ENCODE results near the gene UBASH3B.

UBASH3B gene

DNA sequence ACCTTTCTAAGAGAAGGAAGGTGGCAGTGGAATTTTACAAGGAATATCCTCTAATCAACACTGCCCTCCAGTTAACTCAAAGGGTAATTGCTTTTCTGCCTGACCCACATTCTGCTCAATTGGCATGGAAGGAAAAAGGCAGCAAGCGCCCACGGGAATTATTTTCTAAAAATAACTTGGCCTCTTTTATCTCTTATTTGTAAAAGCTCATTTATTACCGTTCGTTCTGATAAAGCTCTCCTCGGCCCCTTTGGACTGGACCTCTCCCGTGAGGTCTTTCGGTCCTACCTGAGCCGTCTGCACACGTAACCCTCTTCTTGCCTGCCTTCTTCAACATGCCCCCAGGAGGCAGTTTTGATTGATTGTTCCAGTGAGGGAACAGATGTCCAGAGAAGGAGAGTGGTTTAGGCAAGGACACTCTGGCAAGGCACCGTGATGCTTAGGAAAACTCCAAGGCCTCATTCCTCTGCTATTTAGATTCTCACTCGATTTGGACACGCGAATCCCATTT lies 129.6 kb downstream of the UBASH3B start:
- DNase-seq (ENCODE audit: low spot score) = no peak

DNA sequence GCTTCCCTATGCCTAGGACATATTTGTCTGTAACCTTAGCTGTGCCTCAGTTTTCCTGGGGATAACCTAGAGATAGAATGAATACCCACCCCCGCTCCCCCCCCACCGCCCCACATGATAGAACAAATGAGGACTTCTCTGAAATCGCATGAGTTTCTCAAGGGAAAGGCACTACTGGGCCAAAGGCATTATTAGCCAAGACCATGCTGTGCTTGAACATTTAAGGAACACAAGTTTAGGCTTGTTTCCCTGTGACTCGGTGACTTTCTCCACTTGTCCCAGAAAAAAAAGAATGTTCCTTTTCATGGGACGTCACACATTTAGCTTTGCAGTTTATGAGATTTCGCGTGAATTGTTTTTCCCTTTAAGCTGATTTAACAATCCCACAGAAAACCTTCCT lies 131.4 kb downstream of the UBASH3B start:
- DNase-seq (ENCODE audit: low spot score) = no peak

DNA sequence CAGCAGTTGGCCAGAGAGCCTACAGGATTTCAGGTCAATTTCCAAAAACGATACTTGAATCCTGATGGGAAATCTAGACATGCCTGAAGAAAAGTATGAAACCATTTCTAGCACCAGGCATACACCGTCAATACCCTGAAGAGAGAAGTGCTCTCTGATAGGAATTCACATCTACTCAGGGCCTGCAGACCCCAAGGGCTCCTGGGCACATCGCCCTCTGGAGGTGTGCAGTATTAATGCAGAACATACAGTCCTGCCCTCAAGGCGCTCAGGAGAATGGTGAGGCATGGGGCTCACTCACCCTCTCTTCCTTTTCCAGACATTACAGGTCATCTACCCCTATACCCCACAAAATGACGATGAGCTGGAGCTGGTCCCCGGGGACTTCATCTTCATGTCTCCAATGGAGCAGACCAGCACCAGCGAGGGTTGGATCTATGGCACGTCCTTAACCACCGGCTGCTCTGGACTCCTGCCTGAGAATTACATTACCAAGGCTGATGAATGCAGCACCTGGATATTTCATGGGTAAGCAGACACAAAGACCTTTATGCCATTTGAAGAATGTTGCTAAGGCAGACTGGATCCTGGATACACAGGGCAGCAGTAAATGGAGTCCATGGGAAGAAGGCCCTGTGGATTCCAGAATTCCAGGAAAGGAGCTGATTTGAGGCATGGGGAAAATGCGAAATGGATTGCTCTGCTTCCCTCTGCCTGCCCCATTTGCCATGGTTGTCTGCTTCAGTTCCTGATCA lies 133.4 kb downstream of the UBASH3B start:
- DNase-seq (ENCODE audit: low spot score) = no peak

- no peak for DNase-seq (ENCODE audit: low spot score)
Observed at GRCh38 chr11:122789907-122790306, 134.4 kb downstream of the UBASH3B start.

- no peak for DNase-seq (ENCODE audit: low spot score)
Observed at GRCh38 chr11:122791411-122791810, 135.9 kb downstream of the UBASH3B start.

GRCh38 chr11:122791836-122792235 lies 136.3 kb downstream of the UBASH3B start:
- no peak for DNase-seq (ENCODE audit: low spot score)

DNA sequence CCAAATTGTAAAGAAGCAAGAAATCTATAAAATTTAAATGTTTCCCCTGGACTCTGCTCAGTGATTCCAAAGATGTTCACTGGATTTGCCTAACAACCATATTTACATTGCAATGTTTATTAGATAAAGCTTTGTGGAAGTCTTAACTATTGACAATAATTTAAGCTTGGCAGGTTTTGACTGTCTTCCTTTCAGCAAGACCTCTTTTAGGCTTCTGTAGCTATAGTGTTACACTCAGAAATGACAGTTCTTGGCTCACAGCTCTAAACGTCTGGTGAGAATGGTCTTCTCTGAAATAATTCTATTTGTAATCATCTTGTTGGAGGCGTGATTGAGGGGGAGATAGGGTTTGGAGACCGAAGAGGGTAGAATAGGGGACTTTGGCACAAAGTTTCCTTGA lies 138.0 kb downstream of the UBASH3B start:
- DNase-seq (ENCODE audit: low spot score) = no peak

DNA sequence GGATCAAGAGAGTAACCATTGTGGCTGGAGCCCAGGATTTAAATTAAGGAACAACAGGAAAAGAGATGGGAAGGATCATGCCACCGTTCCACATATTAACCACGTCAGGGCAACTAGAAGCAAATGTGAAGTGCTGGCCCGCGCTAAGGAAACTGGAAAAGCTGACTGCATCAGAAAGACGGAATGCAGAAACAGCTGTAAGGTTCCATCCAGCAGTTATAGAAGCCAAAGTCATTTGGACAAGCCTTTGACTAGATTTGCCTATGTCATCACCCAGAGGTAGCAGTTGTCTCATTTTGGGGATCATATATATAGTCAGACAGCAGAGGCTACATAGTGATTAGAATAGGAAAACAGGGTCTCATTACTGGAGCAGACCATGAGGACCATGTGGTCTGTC lies 139.8 kb downstream of the UBASH3B start:
- no peak for DNase-seq (ENCODE audit: low spot score)

GRCh38 chr11:122796128-122796717 lies 140.7 kb downstream of the UBASH3B start:
- no peak for DNase-seq (ENCODE audit: low spot score)

DNA sequence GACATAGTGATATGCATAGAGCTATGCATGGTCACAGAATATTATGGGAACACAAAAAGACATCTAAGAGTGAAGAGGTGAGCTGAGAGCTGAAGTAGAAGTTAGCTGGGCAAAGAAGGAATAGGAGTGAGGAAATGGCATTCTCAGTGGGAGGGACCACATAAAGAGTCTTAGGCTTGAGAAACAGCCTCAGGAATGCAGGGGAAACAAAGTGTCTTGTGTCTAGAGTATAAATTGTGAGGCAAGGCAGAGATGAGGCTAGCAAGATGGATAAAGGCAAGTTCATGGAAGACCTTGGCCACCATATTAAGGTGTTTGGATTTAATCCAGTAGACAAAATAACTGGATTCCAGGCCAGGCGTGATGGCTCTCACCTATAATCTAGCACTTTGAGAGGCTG lies 142.1 kb downstream of the UBASH3B start:
- DNase-seq (ENCODE audit: low spot score) = no peak

DNA sequence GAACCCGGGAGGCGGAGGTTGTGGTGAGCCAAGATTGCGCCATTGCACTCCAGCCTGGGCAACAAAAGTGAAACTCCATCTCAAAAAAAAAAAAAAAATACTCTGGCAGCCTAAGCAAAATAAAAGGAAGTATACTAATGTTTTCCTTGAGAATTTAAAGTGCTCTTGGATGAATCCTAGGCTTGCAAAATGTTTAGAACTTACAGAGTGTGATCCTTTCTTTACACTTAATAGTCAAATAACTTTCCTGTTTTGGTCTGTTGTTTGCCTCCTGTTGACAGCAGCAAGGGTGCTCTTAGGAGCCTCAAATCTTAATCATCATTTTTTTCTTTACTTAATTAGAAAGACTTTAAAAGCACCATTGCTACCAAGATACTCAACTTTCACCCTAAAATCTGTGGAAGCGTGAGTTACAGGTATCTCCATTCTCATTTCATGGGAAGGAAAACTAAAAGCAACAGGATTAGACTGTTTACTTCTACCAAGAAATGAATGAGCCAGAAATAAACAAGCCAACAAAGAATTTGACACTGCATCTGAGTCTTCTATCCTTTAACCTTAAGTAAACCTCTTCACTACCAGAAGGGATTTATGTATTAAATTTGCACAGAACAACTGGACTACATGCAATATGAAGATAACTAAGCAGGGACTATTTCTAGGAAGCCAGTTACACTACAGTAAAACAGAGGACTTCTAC lies 144.0 kb downstream of the UBASH3B start:
- DNase-seq (ENCODE audit: low spot score) = no peak

GRCh38 chr11:122802876-122803275 lies 147.4 kb downstream of the UBASH3B start:
- no peak for DNase-seq (ENCODE audit: low spot score)

GRCh38 chr11:122803306-122803705 lies 147.8 kb downstream of the UBASH3B start:
- DNase-seq (ENCODE audit: low spot score) = no peak

- DNase-seq (ENCODE audit: low spot score) = no peak
Observed at GRCh38 chr11:122803716-122804115, 148.2 kb downstream of the UBASH3B start.

DNA sequence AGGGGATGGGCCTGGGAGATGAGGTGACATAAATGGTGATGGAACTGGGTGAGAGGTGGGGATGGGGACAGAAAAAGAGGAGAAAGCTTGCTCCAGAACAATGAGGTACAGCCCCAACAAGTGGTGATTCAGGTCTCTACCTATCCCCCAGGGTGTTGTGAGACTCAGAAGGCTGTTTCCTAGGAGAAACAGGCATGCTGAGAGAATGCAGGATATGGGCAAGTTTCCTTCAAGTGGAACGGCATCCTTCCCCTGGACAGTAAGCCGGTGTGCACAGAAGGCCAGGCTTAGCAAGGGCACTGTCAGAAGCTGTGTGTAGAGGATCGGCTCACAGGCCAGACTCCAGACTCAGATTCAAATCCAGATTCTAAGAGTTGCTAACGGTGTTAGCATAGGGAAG lies 148.6 kb downstream of the UBASH3B start:
- no peak for DNase-seq (ENCODE audit: low spot score)

DNA sequence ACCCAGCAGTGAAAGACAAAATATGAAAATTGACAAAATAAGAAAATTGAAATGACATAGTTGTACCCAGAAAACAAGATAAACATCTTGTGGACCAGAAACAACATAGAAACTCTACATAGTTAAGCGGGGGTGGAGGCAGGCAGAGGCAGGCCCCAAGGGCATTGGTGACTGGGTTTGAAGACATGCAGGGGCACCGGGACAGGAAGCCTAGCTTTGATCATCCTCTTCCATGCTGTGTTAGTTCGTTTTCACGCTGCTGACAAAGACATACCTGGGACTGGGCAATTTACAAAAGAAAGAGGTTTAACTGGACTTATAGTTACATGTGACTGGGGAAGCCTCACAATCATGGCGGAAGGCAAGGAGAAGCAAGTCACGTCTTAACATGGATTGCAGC lies 149.3 kb downstream of the UBASH3B start:
- DNase-seq (ENCODE audit: low spot score) = no peak

DNA sequence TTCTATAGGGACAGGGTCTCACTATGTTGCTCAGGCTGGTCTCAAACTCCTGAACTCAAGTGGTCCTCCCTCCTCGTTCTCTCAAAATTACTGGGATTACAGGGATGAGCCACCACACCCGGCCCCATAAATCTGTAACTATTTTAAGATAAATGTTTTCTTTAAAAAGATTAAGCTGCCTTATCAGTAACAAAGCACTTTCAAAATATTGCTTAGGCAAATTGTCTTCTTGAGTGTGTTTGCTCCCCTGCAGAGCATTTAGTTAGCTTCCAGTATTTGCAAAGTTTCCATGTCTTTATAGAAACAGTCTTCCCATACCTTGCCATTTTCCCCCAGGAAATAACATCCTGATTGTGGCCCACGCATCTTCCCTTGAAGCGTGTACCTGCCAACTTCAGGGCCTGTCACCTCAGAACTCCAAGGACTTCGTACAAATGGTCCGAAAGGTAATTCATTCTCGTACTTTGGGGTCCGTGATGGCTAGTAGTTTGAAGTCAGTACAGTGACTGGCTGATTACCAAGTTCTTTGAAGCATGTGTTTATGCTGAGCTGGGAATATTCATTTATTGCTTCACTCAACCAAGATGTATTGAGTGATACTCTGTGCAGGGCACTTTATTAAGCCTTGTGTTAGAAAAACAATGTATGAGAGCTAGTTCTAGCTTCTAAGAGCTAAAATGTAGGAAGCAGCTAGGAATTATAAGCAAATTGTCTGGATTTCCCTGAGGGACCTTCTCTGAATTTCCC lies 152.4 kb downstream of the UBASH3B start:
- no peak for DNase-seq (ENCODE audit: low spot score)

DNA sequence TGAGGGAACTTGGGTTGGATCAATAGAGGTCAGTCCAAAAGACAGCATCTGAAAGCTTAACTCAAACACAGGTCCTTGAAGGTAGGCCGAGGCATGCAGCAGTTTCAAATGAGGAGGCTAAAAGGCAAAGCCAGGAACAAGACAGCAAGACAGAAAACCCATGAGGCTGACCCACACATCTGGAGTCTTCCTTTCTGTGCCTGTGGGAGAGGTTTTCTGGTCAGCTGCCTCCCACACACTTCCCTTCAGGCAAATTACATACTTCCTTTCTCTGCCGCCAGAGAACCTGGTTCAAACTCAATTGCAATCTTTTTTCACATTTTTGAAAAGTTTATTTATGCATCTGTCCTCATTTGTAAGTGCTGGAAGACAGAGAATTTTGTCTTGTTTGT lies 153.0 kb downstream of the UBASH3B start:
- no peak for DNase-seq (ENCODE audit: low spot score)

DNA sequence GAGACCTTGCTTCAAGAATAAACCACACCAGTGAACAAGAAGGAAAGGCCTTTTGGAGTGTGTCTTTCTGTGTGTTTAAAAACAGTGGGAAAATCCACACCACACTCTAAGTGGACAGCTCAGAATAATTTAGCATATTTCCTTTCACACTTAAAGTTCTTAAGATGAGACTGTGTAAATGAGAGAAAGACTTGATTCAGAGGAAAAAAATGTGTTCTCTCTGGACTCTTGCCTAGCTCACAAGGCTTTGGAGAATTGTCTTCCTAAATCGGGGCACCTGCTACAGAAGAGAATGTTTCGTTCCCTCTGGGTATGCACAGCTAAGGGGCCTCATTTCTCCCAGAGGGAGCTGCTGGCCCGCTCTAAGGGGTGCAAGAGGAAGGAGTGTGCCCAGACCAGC lies 154.3 kb downstream of the UBASH3B start:
- DNase-seq (ENCODE audit: low spot score) = no peak

DNA sequence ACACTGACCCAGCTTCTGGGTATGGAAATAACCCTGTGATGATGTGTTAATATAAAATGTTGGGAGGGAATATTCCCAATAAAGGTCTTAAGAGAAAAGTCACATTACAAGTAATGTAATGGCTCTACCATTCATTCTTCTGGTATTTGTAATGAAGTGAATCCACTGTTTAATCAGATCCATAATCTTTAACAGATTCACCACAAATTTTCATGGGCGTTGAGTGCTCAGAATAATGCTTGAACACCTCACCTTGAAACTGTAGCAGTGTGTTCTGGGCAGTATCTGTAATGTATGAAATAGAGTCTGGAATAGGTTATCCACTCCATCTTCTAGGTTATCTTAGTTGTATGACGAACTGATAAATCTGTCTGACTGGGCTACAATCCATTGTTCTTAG lies 156.2 kb downstream of the UBASH3B start:
- no peak for DNase-seq (ENCODE audit: low spot score)

DNA sequence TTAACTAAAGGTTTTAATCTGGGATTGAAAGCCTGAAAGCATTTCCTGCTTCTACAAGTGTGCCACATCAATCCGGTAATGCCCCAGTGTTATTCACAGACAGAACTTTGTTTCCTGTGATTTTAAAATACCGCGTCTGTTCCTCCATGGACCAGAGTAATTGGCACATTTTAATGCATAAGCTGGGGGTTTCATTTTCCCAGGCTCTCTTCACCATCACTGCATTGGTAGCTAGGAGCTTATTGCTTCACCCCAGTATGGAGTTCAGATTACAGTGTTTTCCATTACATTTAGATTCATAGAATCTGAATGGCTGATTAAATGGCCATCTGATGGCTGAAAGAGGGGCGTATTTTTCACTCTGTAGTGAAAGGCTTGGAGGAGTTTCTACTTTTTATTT lies 157.1 kb downstream of the UBASH3B start:
- DNase-seq (ENCODE audit: low spot score) = no peak

DNA sequence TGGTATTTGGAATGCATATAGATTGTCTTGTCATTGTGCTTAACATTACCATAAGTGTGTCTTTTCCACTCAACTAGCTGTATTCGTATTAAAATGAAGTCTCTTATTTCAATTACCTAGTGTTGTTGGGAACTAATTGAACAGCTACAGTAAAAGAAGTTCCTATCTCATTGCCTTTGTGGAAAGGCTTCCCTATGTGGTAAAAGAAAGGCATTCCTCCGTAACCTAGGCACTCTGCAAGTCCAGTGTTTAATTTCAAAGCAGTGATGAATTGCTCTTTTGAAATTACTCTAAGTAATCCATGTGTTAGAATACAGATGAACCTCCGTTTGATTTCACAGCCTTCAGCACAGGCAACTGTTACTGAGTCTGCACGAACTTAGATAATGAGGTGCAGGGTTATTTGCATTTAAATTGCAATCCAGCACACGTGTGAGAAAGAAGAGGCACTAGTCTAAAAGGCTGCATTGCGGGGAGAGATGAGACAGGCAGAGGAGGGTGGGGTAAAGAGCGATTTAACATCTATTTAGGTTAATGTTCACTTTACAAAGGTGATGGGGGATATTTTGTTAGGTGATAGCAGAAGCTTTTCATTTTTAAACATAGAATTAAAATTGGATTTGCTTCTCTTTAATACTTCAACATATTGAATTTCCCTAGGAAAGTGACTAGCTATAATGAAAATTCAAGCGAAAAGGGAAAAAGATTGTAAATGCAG lies 157.8 kb downstream of the UBASH3B start:
- no peak for DNase-seq (ENCODE audit: low spot score)

Data from HuH-7.5 (cell line).